Head of caudate nucleus (tissue), 42 donors: ENCODE results near the gene OSTF1.

Experiments
- DNase-seq, 42 donors: peaks; one replicate each; pipeline versions ENCODE4 v3.0.0 to v3.0.0-alpha.2; 2020 to 2021; ENCODE audit warnings: mixed read lengths in 7 of 42
- intact Hi-C: fragments of 100-400 bp; cut with DNase I; formaldehyde crosslinking; loops from one replicate; pipeline ENCODE4 v1.15.0; 2022

The OSTF1 gene

DNA sequence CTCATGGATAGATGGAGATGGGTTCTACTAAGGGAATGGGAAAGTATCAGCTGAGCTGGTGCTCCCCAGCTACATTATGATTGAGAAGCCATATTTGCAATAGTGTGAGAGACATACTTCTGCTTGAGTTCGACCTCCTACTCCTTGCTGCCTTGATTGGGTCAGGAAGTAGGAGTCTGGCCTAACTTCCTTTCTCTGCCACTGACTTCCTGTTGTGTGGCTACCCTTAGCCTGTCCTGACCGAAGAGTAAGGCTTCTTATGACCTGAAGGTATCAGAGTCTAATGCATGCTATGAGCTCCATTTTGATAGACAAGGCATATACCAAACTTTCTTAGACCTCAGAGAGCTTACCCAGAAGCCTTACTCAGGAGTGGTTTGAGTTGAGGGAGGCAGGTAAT lies 53.9 kb downstream of the OSTF1 start:
- no peak for DNase-seq
- intact Hi-C loops, result no loop called here

- DNase-seq, result no peak
- intact Hi-C loops, result no loop called here
Measured at GRCh38 chr9:75146229-75146628, 57.9 kb downstream of the OSTF1 start.

- intact Hi-C loops, result no loop called here
- DNase-seq, result no peak
Measured at GRCh38 chr9:75147638-75148037, 59.3 kb downstream of the OSTF1 start.

- intact Hi-C loops, result no loop called here
- DNase-seq, result no peak
Measured at GRCh38 chr9:75148561-75148960, 60.2 kb downstream of the OSTF1 start.

- intact Hi-C loops, result no loop called here
- no peak for DNase-seq
Measured at GRCh38 chr9:75149841-75150241, 61.5 kb downstream of the OSTF1 start.

GRCh38 chr9:75150512-75150911 lies 62.2 kb downstream of the OSTF1 start:
- intact Hi-C loops, result no loop called here
- DNase-seq, result no peak

GRCh38 chr9:75152416-75152815 lies 64.1 kb downstream of the OSTF1 start:
- no peak for DNase-seq
- intact Hi-C loops, result no loop called here

DNA sequence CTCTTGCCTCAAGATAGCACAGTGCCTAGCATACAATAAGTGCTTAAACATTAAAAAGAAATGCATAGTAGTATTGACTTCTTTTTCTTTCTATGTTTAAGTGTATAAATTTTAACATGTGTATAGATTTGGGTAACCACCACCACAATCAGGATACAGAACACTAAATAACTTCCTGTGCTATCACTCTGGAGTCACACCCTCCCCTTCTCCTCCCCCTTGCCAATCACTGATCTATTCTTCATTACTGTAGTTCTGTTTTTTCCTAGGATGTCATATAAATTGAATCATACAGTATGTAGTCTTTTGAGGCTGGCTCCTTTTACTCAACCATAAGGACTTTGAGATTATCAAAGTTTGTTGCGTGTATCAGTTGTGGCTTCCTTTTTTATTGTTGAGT lies 68.5 kb downstream of the OSTF1 start:
- no peak for DNase-seq
- intact Hi-C loops, result no loop called here

- intact Hi-C loops, result no loop called here
- no peak for DNase-seq
Measured at GRCh38 chr9:75161116-75161857, 73.0 kb downstream of the OSTF1 start.

DNA sequence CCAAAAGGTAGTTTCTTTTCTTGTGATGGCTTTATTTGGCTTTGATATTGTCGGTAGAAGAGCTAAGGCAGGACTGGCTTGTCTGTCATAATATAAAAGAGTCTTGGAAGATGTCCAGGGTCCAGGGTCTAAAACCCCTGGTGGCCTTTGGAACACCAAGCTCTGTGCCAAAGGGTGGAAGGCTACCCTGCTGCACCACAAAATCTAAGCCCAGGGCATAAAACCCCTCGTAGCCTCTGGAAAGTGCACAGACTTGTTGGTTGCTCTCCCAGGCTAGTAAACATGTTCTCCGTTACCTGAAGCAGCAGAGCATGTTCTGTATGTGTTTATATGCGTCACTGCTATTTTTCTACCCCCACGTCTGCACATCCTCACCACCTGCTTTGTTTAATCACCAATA lies 75.5 kb downstream of the OSTF1 start:
- no peak for DNase-seq

DNA sequence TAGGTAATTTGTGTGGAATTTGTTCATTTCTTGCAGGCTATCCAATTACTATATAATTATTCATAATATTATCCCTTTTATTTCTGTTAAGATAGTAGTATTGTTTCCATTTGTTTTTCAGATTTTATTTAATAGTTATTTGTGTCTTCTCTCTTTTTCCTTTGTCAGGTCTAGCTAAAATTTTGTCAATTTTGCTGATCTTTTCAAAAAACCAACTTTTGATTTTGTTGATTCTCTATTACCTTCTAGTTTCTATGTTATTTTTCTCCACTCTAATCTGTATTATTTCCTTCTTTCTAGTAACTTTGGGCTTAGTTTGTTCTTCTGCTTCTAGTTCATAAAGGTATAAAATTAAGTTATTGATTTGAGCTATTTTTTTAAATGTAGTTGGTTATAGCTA lies 76.3 kb downstream of the OSTF1 start:
- intact Hi-C loops, result no loop called here
- no peak for DNase-seq

More for the DNA sequence above, 75.5 kb downstream of the OSTF1 start:
- intact Hi-C loops, result no loop called here

DNA sequence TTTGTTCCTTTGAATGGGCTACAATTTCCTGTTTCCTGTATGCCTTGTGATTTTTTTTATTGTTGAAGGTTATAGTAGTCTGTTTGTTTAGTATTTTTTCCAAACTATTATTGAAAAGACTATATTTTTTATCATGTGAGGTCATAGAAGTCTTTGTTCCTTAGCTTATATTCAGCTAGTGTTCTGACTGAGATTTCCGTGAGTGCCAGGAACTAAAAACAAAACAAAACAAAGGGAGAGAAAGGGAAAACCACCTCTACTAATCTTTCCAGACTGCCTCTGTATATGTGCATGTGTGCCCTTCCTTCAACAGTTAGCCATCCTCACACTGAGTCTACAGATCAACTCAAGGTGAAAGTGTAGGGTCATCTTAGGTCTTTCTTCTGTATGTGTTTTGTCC lies 79.0 kb downstream of the OSTF1 start:
- intact Hi-C loops, result no loop called here
- no peak for DNase-seq

DNA sequence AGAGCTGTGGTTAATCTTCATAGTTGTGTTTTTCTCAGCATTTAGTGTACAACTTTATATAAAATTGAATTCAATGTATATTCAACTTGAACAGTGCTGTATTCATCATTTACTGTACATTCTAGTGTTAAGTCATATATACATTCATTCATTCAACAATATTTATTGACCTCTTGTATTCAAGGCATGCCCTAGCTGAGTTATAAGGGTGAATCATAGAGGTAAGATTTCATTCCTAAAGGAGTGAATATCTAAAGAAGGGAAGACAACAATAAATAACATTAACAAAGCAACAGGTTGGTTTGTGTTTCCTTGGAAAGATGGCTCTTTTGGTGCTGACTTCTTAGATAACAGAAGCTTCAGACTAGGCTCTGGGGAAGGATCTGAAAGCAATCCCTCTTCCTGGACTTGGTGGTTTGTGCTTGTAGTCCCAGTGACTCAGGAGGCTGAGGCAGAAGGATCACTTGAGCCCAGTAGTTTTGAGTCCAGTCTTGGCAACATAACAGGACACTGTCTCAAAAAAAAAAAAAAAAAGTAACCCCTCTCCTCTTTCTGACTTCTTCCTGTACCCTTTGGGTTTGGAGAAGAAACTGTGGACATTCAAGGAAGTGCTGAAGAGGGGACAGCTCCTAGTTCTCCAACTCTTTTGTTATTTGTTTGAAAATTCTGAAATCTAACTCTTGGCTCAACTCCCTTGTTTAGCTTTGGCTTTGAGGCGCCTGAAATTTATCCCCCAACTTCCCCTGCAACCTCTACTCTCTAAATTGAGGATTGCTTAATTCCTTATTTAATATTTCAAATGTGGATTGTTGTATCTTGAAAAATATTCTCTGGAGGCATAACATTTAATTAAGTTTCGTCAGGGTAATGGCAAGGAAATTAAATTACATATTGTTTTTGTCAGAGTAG lies 80.2 kb downstream of the OSTF1 start:
- DNase-seq, result no peak
- intact Hi-C loops, result no loop called here

DNA sequence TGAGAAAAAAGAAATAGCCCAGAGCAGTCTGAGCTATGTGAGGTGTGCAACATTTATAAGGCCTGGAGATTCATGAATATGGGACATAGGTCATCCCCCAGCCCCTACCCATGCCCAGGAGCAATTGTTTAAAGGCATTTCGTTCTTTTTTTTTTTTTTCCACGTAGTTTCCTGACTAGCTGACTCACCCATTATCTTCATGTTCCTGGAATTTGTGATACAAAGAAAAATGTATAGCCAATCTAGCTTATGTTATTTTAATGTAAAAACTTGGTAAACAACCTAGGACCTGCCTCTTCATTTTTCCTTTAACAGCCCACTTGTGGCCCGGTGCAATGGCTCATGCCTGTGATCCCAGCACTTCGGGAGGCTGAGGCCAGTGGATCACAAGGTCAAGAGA lies 81.3 kb downstream of the OSTF1 start:
- DNase-seq, result no peak

DNA sequence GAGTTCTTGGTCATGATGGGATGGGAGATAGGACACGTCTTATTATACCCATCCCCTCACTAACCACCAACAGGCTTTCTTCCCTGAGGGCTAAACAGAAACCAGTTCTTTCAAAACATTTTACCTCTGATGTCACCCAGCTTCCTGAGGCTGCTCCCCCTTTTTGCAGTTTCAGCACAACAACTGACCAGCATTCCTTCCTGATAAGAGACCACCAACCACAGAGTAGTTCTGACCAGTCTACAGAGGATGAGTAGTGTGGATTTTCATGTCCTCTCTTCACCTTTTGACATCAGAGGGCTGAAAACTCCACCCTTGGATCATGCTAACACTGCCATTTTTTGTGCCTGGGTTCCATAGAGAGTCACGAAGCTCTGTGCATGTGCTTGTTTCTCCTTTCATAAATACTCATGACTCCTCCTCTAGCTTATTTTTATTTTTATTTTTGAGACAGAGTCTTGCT lies 82.6 kb downstream of the OSTF1 start:
- no peak for DNase-seq
- intact Hi-C loops, result no loop called here

More for the DNA sequence above, 81.3 kb downstream of the OSTF1 start:
- intact Hi-C loops, result no loop called here

DNA sequence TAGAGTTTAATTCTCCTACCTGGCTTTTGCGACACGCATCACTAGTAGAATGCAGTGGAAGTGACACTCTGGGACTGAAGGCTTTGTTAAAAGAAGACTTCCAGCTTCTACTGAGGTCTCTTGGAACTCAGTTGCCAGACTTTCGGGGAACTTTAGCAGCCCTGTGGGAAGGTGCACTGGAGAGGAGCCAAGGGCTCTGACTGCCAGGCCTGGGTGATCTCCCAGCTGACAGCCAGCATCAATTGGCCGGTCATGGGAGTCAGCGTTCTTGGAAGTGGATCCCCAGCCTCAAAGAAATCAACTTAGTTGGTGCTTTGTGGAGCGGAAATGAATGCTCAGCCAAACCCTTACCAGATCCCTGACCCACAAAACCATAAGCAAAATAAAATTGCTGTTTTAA lies 87.1 kb downstream of the OSTF1 start:
- DNase-seq, result peak in 4 of 42 donors; percentile 12 to 48 (median 18)
- intact Hi-C loops, result no loop called here

DNA sequence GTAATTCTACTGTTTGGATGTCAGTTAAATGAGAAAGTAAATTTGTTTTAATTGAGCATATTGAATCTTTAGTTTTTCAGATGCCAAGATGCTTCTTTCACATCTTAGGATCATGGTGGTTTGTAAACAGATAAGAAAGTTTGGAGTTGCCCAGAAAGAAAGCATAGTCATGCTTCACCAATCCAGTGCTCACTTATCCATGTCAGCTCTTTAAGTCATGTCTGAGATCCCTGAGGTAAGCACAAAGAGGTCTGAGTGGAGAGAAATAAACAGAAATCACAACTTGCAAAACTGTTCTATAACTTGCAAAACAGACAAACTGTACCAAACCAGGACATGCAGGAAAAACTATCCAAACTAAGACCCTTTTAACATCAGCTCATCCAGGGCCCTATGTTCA lies 87.7 kb downstream of the OSTF1 start:
- DNase-seq, result no peak
- intact Hi-C loops, result no loop called here

DNA sequence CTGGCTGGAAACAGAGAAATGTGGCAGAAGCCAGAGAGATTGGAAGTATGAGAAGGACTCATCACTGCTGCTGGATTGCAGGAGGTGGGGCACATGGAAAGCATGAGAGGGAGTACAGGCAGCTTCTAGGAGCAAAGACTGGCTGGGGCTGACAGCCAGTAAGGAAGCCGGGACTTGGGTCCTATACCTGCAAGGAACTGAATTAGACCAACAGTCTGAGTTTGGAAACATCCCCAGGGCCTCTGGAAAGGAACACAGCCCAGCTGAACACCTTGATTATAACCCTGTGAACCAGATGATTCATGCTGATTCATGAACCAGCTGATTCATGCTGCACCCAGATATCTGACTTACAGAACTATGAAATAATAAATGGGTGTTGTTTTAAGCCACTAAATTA lies 93.4 kb downstream of the OSTF1 start:
- no peak for DNase-seq
- intact Hi-C loops, result no loop called here

GRCh38 chr9:75183306-75183705 lies 95.0 kb downstream of the OSTF1 start:
- no peak for DNase-seq
- intact Hi-C loops, result no loop called here

GRCh38 chr9:75184471-75184870 lies 96.2 kb downstream of the OSTF1 start:
- intact Hi-C loops, result no loop called here

More at GRCh38 chr9:75184471-75184870, 96.2 kb downstream of the OSTF1 start:
- no peak for DNase-seq
